ENCODE measurements around the gene PSMC5. TPM values are rescaled to one million over a fixed set of nuclear protein-coding genes. Genes with fewer than 3 reads are reported as not detected.

PSMC5 gene
- total RNA-seq, 2 experiments from 2014 or later = 32.6 to 105 TPM

DNA sequence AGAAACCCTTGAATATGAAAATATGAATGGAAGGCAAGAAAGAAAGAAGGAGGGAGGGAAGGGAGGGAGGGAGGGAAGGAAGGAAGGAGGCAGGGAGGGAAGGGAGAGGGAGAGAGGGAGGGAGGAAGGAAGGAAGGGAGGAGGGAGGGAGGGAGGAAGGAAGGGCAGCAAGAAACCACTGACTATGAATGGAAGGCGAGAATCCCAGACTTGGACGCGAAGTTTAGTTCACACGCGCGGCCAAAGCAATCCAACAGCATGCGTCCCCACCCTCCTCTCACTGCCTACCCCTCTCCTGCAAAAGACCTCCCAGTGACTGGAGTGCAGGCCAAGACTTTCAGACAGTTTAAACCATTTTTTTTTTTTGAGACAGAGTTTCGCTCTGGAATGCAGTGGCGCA, 23.2 kb downstream of the PSMC5 start:
- DNase-seq (ENCODE audit: low spot score) = no peak
- no peak for TF ChIP-seq EZH2phosphoT487 (IDR thresholded peaks at IDR 0.05; ENCODE audit: borderline replicate concordance, low read depth, low read length)
- TF ChIP-seq CTCF (conservative IDR thresholded peaks at IDR 0.05; ENCODE audit: low read length) = no peak

DNA sequence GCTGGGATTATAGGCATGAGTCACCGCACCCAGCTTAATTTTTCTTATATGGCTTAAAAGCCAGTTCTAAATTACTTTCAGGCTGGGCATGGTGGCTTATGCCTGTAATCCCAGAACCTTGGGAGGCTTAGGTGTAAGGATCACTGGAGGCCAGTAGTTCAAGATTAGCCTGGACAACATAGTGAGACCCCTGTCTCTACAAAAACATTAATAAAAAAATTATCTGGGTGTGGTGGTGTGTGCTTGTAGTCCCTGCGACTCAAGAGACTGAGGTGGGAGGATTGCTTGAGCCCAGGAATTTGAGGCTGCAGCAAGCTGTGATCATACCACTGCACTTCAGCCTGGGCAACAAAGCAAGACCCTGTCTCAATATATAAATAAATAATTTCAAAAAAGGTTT, 26.0 kb downstream of the PSMC5 start:
- no TSS peak for BruUV-seq (replicated peaks)
- CTCF ChIA-PET (ENCODE audit: unreplicated experiment) = no interaction called here

More for the DNA sequence above, 23.2 kb downstream of the PSMC5 start:
- peaks cover 6% of the 10 kb centered on the region for H3K4me1 ChIP-seq (ENCODE audit: insufficient read depth, low read length, poor library complexity, severe bottlenecking)
- ChIA-PET POLR2A (interaction anchor here (0.9 kb wide), 1 partner anchor 26 kb away, joined by 4 read pairs; no protein-coding TSS in a partner anchor), CTCF (ENCODE audit: unreplicated experiment) (no interaction called here)
- H3K4me3 ChIP-seq (ENCODE audit: low read depth, low read length, poor library complexity, severe bottlenecking) = no peak overlapping the region
- no peaks in the 10 kb centered on the region for H3K79me2 ChIP-seq (ENCODE audit: insufficient read depth, low read depth, low read length)
- no peaks in the 10 kb centered on the region; the same call in 1 of the 2 replicates for H3K9me3 ChIP-seq (ENCODE audit: low read length)
- intact Hi-C loops (cut with micrococcal nuclease; ENCODE audit: unreplicated experiment) = no loop called here
- H3K27ac ChIP-seq (ENCODE audit: low read depth, low read length, poor library complexity, severe bottlenecking) = no peak overlapping the region
- H4K20me1 ChIP-seq (ENCODE audit: insufficient read depth, low read length) = no peaks in the 10 kb centered on the region
- no peaks in the 10 kb centered on the region for H3K36me3 ChIP-seq (ENCODE audit: insufficient read depth, low read length)
- H3K9me2 ChIP-seq (ENCODE audit: insufficient read depth, low read length) = no peaks in the 10 kb centered on the region
- H3K4me2 ChIP-seq (ENCODE audit: low read length) = no peak overlapping the region
- no peak overlapping the region for H2AFZ ChIP-seq (ENCODE audit: low read length)
- no TSS peak for BruUV-seq (replicated peaks)

More for the DNA sequence above, 26.0 kb downstream of the PSMC5 start:
- POLR2A ChIA-PET = no interaction called here
- Histone ChIP-seq H3K4me1 (ENCODE audit: insufficient read depth, low read length, poor library complexity, severe bottlenecking) (peaks cover 6% of the 10 kb centered on the region), H3K4me3 (ENCODE audit: low read depth, low read length, poor library complexity, severe bottlenecking) (no peak overlapping the region), H4K20me1 (ENCODE audit: insufficient read depth, low read length) (no peaks in the 10 kb centered on the region), H3K9me3 (ENCODE audit: low read length) (no peaks in the 10 kb centered on the region; the same call in 1 of the 2 replicates), H3K27ac (ENCODE audit: low read depth, low read length, poor library complexity, severe bottlenecking) (no peak overlapping the region), H3K79me2 (ENCODE audit: insufficient read depth, low read depth, low read length) (no peaks in the 10 kb centered on the region), H3K9me2 (ENCODE audit: insufficient read depth, low read length) (no peaks in the 10 kb centered on the region), H3K36me3 (ENCODE audit: insufficient read depth, low read length) (no peaks in the 10 kb centered on the region), H2AFZ (ENCODE audit: low read length) (no peak overlapping the region), H3K4me2 (ENCODE audit: low read length) (no peak overlapping the region)
- no peak for TF ChIP-seq CTCF (conservative IDR thresholded peaks at IDR 0.05; ENCODE audit: low read length)
- no peak for TF ChIP-seq EZH2phosphoT487 (IDR thresholded peaks at IDR 0.05; ENCODE audit: borderline replicate concordance, low read depth, low read length)
- intact Hi-C loops (cut with micrococcal nuclease; ENCODE audit: unreplicated experiment) = no loop called here
- DNase-seq (ENCODE audit: low spot score) = no peak

Data from OCI-LY7 (cell line).